Stimulated activated naive CD4-positive, alpha-beta T cell treated with Interleukin-2 at 50 U/mL for 16 hours (primary cell): ENCODE measurements around the gene CARNS1.
"Not testable (repeated sequence)": the region's sequence is repeated elsewhere in the genome, so short reads cannot be mapped to it uniquely, and the experiment has no call there.

Source experiments
- DNase-seq: peaks from one replicate; lab custom pipeline; 2025; lab: John Stamatoyannopoulos, UW

Gene CARNS1

DNA sequence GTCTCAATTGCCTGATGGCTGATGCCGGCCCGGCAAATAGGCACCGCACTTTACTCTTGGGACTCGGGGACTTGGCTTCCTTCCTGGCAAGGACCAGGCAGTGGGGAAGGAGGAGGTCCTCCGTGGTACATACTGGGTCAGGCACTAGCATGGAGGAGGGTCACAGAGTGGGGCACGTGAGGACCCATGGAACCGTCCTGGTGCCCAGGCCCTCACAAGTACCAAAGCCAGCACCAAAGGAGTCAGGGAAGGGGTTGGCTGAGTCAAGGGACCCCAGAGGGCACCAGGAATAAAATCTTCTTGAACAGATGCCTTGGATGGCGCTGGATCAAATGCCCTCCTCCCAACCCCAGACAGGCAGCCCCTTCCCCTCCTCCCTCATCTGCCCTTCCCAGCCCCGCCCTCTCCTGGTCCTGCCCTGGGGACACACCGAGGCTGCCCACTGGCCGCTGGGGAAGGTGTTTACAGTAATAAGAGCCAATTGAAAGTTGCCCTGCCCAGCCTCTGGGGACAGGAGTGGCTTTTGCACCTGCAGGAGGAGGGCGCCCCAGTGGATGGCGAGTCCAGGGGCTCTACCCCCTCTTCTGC is 5.6 kb upstream of the CARNS1 start:
- DNase-seq: no peak

DNA sequence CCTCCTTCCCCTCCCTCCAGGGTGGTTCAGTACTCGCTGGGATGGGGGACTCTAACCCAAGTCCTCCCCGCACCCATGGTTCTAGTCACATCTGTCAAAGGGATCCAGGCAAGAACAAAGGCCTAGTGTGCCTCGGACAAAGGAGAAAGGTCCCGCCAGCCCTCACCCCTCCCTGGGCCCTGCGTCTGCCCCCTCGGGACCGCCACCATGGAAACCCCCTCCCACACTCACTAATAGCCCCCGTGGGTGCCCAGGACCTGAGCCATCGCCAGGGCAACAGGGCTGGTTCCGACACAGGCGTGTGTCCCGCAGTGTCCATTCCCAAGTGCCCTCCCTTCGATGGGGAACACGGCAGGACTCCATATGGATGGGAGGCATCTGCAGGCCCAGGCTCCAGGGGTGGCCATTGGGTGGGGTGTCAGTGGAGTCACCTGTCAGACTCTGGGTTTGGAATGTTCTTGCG is 5.1 kb upstream of the CARNS1 start:
- DNase-seq: no peak

DNA sequence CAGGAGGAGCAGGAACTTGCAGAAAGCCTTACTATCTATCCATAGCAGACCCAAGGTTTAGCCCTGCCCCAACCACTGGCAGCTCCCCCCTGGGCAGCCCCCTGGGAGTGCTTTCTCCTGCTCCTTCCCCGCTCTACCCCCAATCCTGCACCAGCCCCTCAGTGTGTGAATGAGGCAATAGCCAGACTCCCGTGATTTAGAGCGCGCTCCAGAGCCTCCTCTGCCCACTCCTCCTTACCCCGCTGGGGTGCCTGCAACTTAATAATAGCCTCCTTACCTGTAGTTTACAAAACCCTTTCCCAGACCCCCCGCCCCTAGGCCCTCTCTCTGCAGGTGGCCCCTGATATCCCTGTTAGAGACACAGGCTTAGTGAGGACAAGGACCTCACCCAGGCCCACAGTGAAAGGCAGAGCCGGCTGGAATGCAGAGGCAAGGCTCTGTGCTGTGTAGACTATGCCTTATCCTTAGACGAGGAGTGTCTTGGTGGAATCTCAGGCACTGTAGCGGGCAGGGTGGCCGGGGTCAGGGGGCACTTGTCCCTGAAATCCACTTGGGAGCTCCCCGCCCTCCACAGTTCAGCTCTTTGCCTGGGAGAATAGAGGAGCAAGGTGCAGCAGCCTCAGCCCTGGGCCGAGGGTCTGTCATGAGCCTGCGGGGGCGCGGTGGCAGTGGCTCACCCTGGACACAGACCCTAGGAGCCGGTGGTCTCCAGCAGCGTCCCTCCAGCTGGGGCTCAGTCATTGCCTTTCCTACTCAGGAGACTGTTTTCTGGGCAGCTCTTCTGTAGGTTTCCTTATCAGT is 4.3 kb upstream of the CARNS1 start:
- no peak for DNase-seq

DNA sequence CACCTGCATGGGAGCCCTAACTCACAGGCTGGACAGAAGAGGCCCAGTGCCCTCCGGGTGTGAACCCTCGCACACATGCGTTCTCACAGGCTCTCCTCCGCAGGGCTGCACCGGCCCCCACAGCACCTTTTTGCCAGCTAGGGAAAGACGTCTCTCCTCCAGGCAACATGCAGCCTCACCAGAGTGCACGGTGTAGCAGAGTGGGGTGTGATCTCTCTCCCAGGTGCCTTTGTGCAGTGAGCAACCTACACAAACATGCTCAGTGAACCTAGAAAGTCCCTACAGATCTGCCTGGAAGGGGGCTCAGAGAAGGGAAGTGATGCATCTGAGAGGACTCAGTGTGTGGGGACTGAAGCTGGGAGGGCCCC is 3.7 kb upstream of the CARNS1 start:
- no peak for DNase-seq

DNA sequence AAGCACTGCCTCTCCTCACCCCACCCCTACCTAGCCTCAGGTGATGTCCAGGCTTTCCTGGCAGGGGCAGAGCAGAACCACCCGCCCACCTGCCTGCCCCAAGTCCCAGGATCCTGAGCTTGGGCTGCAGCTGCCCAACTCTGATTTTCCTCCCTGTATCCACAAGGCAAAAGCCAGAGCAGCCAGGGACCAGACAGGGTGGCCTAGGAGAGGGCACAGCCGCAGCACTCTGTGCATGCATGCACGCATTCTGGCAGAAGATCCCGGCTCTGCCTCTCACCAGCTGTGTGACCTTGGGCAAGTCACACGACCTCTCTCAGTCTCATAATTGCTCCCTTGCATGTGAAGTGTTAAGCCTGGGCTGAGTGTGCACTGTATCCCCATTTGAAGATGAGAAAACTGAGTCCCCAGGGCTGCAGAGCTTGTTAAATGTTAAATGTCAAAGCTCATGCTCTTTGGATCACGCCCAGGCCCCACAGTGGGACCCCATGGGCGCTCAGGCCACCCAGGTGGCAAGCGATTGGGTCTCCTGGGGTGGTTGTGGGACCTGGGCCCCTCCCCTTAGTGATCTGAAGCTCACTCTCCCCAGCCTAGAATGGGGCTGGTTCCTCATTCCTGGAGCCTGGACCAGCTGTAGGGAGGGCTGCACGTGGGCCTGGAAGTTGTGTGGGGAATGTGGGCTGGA is 2.8 kb upstream of the CARNS1 start:
- DNase-seq: no peak

DNA sequence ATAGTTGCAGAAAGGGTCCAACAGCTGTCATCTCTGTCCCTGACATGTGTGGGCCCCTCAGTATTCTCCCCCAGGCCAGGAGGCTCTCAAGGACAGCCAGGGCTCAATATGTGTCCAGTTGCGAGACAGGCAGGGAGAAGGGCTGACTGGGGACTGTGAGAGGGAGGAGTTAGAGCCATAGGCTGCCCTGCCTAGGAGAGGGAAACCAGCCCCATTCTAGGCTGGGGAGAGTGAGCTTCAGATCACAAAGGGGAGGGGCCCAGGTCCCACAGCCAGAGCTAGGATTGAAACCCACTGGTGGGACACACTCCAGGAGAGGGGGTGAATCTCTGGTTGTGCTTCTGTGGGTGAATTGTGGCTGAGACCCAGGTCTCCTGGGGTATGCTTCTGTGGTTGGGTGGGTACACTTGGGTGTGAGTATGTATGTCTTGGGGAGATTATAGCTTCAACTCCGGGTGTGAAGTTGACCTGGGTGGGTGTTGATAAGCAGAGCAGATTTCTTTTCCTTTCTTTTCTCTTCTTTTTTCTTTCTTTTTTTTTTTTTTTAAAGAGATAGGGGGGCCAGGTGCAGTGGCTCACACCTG is 2.1 kb upstream of the CARNS1 start:
- DNase-seq: no peak

DNA sequence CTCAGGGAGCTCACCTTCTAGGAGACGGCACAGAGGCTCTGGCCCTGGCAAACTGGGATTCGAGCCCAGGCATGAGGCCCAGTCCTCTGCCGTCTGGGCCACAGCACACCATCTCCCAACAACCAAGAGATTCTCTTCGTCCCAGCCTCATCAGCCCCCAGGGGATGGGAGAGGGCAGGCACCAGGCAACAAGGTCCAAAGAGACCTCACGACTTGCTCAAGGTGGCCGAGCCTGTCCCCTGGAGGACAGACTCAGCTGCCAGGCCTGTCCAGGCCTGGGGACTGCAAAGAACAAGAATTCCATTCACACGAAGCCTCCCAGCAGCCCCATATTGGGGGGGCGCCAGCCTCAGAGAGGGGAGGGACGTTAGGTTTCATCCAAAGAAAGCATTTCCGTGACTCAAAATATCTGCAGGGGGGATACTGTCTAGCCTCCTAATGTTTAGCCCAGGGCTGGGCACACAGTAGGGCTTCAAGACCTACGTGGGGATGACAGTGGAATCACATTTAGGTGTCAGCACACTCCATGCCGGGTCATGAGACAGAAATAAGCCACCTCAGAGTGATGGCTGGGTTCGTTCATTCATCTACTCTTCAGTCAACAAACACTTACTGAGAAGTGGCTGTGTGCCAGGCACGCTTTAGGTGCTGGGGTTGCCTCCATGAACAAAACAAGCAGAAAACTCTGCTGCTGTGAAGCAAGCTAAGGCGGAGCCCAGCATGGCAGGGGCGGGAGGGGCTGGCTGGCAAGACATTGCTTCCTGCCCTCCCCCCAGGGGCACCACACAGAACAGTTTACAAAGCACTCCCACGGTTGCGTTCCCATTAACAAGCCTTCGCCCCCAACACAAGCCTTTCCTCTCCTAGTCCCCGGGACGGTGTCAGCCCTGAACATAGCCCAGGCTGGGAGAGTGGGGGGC is 1.2 kb downstream of the CARNS1 start:
- DNase-seq: peak; percentile 59

DNA sequence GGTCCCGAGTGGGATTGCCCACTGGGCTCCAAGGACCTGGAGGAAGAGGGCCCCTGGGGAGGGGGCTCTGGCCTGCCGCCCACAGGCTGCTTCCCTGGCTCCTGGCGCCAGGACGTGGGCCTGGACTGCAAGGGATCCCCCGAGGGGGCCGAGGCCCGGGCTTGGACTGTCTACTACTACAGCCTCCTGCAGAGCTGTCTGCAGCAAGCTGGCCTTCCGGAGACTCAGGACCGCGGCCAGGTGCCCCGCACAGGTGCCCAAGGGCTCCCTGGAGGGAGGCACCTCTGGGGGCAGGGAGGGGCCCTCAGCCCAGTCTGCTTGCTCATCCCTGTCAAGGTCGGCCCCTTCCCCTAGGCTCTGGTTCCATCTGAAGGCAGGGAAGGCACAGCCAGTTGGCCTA is 1.9 kb downstream of the CARNS1 start:
- no peak for DNase-seq

DNA sequence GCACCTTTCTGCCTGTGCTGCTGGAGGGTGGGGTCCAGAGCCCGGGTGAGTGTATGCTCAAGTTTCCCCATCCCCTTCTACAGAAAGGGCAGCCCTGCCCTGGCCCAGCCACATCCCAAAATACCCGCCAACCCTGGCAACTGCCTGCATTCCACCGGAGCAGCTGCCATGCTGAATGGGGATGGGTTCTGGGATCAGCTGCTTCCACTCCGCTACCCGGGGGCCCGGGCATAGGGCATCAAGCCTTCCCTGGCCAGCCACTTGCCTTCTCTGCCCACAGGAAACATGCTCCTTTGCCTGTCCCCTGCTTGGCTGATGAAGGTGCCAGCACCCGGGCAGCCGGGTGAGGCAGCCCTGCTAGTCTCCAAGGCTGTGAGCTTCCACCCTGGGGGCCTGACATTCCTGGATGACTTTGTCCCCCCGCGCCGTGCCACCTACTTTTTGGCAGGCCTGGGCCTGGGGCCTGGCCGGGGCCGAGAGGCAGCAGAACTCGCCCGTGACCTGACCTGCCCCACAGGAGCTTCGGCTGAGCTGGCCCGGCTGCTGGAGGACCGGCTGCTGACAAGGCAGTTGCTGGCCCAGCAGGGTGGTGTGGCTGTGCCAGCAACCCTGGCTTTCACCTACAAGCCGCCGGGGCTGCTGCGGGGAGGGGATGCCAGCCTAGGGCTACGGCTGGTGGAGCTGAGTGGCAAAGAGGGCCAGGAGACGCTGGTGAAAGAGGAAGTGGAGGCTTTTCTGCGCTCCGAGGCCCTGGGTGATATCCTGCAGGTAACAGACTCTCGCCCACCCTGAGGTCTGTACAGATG is 3.2 kb downstream of the CARNS1 start:
- no peak for DNase-seq

DNA sequence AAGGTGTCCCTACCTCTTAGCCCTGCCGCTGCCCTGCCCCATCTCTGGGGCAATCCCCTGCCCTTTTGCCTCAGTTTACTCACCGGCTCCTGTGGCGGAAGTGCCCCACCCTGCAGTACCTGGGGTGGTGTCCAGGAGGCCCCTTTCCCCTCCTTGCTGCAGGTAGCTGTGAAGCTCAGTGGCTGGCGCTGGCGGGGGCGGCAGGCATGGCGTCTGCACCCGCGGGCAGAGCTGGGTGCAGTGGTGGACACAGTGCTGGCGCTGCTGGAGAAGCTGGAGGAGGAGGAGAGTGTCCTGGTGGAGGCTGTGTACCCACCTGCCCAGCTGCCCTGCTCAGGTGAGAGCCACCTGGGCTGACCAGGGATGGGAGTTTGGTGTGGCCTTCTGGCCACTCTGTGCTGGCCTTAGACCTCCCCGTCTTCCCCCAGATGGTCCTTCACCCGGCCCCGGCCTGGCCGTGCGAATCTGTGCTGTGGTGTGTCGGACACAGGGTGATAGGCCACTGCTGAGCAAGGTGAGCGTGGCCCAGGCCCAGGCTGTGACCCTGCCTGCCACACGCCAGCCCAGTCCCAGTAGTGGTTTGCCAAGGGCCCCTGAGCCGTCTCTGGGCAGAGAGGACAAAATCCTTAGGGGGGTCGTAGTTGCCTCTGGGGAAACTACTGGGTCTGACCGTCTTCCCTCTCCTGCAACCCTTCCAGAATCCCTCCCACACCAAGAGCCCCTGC is 4.0 kb downstream of the CARNS1 start:
- DNase-seq: no peak

DNA sequence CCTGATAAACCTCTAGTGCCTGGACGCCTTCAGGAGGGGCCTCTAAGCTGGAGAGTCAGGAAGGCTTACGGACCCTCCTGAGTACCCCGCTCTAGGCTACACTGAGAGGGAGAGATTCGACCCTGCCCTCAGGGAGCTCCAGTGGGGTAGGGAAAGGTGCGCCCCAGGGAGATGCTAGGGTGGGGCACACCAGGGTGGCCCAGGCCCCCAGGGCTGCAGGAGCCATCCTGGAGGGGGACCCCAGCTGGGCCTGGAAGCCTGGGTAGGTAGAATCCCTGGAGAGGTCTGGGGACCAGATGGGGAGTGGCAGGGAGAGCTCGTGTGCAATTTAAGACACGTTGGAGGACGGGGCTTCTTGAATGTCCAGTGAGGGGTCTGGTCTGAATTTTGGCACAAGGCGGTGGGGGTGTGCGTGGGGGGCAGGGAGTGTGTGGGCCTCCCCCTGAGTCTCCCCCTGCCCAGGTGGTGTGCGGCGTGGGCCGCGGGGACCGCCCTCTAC is 4.7 kb downstream of the CARNS1 start:
- DNase-seq: no peak

DNA sequence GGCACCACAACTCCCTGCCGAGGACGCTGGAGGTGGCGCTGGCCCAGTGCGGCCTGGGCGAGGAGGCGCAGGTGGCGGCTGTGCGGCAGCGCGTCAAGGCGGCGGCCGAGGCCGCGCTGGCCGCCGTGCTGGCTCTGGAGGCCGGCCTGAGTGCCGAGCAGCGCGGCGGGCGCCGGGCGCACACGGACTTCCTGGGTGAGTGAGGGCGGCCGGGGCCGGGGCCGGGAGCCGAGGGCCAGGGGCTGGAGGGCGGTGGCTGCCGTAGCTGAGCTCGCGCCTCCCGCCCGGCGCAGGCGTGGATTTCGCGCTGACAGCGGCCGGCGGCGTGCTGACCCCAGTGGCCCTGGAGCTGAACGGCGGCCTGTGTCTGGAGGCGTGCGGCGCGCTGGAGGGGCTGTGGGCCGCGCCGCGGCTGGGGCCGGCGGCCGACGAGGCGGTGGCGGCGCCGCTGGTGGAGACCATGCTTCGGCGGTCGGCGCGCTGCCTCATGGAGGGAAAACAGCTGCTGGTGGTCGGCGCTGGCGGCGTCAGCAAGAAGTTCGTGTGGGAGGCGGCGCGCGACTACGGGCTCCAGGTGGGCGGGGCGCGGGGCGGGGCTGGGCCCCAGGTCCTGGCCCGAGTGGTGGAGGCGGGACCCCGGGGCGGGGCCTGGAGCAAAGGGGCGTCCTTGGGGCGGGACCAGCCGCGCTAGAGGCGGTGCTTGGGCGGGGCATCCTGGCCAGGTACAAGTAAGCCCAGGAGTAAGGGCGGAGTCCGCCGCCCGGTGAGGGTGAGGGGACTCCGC is 5.4 kb downstream of the CARNS1 start:
- DNase-seq: peak; percentile 94

DNA sequence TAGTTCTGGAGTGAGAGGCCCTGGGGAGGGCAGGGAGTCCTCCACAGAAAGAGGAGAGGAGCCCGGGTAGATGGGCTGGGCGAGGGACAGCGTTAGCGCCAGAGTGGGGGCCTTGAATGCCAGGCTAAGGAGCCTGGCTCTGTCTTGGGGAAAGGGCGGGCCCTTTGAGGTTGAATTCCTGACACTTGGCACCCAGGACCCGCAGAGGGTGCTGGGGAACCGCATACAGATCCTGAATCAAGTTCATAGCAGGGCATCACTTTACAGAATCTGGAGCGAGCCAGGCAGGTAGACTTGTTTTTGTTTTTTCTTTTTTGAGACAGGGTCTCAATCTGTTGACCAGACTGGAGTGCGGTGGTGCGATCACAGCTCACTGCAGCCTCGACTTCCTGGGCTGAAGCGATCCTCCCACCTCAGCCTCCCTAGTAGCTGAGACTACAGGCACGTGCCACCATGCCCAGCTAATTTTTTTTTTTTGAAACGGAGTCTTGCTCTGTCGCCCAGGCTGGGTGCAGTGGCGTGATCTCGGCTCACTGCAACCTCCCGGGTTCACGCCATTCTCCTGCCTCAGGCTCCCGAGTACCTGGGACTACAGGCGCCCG is 6.1 kb downstream of the CARNS1 start:
- DNase-seq: no peak

DNA sequence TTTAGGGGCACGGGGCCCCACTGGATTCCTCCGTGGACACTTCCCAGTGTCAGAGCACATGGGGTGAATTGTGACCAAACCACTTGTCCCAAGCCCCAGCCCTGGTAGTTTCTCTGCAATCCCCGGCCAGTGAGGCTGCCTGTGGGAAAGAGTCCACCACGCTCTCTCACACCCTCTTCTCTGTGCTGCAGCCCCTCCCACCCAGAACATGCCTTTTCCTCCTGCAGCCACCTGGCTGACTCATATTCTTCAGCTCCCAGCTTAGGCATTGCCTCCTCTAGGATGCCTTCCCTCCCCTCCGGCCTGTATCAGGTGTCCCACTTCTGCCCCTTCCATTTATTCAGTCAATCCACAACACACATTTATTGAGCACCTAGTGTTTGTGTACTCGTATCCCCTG is 7.4 kb downstream of the CARNS1 start:
- DNase-seq: no peak

DNA sequence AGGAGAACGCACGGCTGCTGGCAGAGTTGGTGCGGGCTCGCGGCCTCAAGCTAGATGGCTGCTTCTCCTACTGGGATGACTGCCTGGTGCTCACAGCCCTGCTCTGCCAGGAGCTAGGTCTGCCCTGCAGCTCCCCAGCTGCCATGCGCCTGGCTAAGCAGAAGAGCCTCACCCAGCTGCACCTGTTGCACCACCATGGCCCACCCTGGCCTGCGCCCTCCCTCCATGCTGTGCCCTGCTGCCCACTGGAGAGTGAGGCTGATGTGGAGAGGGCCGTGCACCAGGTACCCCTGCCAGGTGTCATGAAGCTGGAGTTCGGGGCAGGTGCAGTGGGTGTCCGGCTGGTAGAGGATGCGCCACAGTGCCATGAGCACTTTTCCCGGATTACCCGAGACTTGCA is 8.0 kb downstream of the CARNS1 start:
- DNase-seq: no peak

DNA sequence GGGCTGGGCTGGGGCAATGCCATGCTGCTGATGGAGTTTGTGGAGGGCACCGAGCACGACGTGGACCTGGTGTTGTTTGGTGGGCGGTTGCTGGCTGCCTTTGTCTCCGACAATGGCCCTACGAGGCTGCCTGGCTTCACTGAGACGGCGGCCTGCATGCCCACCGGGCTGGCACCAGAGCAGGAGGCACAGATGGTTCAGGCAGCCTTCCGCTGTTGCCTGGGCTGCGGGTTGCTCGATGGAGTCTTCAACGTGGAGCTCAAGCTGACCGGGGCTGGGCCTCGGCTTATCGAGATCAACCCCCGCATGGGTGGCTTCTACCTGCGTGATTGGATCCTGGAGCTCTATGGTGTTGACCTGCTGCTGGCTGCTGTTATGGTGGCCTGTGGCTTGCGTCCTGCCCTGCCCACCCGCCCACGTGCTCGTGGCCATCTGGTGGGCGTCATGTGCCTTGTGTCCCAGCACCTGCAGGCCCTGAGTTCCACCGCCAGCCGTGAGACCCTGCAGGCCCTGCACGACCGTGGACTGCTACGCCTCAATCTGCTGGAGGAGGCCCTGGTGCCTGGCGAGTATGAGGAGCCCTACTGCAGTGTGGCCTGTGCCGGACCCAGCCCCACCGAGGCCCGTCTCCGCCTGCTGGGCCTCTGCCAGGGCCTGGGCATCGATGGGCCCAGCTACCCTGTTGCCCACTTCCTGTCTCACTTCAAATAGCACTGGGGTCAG is 8.6 kb downstream of the CARNS1 start:
- no peak for DNase-seq

DNA sequence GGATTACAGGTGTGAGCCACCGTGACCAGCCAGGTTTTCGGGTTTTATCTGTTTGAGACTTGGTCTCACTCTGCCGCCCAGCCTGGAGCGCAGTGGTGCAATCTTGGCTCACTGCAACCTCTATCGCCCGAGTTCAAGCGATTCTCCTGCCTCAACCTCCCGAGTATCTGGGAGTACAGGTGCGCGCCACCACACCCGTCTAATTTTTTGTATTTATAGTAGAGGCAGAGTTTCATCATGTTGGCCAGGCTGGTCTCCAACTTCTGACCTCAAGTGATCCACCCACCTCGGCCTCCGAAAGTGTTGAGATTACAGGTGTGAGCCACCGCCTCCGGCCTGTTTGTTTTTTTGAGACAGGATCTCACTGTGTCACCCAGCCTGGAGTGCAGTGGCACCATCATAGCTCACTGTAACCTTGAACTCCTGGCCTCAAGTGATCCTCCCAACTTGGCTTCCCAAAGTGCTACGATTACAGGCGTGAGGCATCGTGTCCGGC is 11.9 kb downstream of the CARNS1 start:
- DNase-seq: not testable (repeated sequence)
